Cardiac muscle cell (in vitro differentiated cells and primary cell): ENCODE results near the gene HECW1. TPM values are rescaled to one million over a fixed set of nuclear protein-coding genes. Genes with fewer than 3 reads are reported as not detected.

Experiments used
- DNase-seq, 2 donors: peaks; one replicate each; pipeline versions ENCODE4 v3.0.0 to v3.0.0-alpha.2; 2010 to 2017; ENCODE audit warnings: low read depth in 1 of 2, low spot score in 1 of 2
- H3K27ac ChIP-seq: fragments of 200-600 bp; sonication (generic); 2 replicates; pipeline ENCODE4 v1.5.1; 2016
- H3K27me3 ChIP-seq: fragments of 200-600 bp; sonication (generic); 2 replicates; pipeline ENCODE4 v1.6.0; 2016; ENCODE audit warnings: control low read depth
- H3K36me3 ChIP-seq: fragments of 200-600 bp; sonication (generic); 2 replicates; pipeline ENCODE4 v1.5.1; 2016; ENCODE audit warnings: control low read depth
- H3K4me1 ChIP-seq: fragments of 200-600 bp; sonication (generic); 2 replicates; pipeline ENCODE4 v1.8.1; 2017; ENCODE audit warnings: low read depth, mild to moderate bottlenecking, mixed run types
- H3K4me3 ChIP-seq: fragments of 200-600 bp; sonication (generic); 2 replicates; pipeline ENCODE4 v1.5.1; 2016; ENCODE audit warnings: mild to moderate bottlenecking
- H3K9me3 ChIP-seq: fragments of 200-600 bp; sonication (generic); 2 replicates; pipeline ENCODE4 v1.5.1; 2017; ENCODE audit warnings: low read depth, mild to moderate bottlenecking, control low read depth
- polyA plus RNA-seq: library from polyadenylated mRNA; unstranded; fragments of >200 nt; fragmentation: Nextera tagmentation; extraction: Ambion mirVana; gene quantifications from 2 replicates; pipeline ENCODE4 v1.2.1, GENCODE V29; 2016
- total RNA-seq: library from RNA; depleted of rRNA; stranded (reverse); fragments of >200 nt; gene quantifications from 2 replicates; pipeline ENCODE4 v1.2.3, GENCODE V29; 2016
- TF ChIP-seq, protein P1 (sequence below): IDR thresholded peaks from 2 replicates; pipeline ENCODE4 v1.5.1; 2012; ENCODE audit warnings: low read depth, mild to moderate bottlenecking, low read length

The HECW1 gene
- total and polyA plus RNA-seq, 2 experiments from 2014 or later: 0.06 to 0.13 TPM

- Histone ChIP-seq H3K9me3 (no peaks in the 10 kb centered on the region), H3K4me1 (no peaks in the 10 kb centered on the region)
- DNase-seq: peak; percentile 90 to 91
These were observed 148.8 kb downstream of the HECW1 start for GRCh38 chr7:43260980-43261878.

DNA sequence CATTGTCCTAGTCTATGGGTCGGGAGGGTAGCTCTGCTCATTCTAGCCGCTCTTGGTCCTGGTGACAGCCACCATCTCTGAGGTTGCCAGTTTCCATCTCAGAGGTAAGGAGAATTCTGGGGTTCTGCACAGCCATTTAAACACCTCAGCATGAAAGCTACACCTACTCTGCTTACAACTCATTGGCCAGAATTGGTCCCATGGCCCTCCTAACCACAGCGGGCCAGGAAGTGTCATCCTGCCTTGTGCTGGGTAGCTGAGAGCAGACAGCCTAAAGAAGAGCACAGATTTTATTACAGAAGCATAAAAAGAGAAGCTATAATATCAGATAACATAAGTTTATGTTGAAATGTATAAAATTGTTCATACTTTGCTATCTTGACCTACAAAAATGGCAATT, 152.7 kb downstream of the HECW1 start:
- TF ChIP-seq, protein P1, sequence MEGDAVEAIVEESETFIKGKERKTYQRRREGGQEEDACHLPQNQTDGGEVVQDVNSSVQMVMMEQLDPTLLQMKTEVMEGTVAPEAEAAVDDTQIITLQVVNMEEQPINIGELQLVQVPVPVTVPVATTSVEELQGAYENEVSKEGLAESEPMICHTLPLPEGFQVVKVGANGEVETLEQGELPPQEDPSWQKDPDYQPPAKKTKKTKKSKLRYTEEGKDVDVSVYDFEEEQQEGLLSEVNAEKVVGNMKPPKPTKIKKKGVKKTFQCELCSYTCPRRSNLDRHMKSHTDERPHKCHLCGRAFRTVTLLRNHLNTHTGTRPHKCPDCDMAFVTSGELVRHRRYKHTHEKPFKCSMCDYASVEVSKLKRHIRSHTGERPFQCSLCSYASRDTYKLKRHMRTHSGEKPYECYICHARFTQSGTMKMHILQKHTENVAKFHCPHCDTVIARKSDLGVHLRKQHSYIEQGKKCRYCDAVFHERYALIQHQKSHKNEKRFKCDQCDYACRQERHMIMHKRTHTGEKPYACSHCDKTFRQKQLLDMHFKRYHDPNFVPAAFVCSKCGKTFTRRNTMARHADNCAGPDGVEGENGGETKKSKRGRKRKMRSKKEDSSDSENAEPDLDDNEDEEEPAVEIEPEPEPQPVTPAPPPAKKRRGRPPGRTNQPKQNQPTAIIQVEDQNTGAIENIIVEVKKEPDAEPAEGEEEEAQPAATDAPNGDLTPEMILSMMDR: no peak
- Histone ChIP-seq H3K4me3 (no peak overlapping the region), H3K27me3 (no peaks in the 10 kb centered on the region), H3K4me1 (no peaks in the 10 kb centered on the region), H3K36me3 (no peaks in the 10 kb centered on the region), H3K27ac (no peak overlapping the region), H3K9me3 (no peaks in the 10 kb centered on the region)
- DNase-seq: no peak

More at GRCh38 chr7:43260980-43261878, 148.8 kb downstream of the HECW1 start:
- TF ChIP-seq, protein P1: peak; percentile 98
- H3K27ac ChIP-seq: no peak overlapping the region
- H3K4me3 ChIP-seq: no peak overlapping the region
- no peaks in the 10 kb centered on the region for H3K36me3 ChIP-seq
- no peaks in the 10 kb centered on the region for H3K27me3 ChIP-seq

DNA sequence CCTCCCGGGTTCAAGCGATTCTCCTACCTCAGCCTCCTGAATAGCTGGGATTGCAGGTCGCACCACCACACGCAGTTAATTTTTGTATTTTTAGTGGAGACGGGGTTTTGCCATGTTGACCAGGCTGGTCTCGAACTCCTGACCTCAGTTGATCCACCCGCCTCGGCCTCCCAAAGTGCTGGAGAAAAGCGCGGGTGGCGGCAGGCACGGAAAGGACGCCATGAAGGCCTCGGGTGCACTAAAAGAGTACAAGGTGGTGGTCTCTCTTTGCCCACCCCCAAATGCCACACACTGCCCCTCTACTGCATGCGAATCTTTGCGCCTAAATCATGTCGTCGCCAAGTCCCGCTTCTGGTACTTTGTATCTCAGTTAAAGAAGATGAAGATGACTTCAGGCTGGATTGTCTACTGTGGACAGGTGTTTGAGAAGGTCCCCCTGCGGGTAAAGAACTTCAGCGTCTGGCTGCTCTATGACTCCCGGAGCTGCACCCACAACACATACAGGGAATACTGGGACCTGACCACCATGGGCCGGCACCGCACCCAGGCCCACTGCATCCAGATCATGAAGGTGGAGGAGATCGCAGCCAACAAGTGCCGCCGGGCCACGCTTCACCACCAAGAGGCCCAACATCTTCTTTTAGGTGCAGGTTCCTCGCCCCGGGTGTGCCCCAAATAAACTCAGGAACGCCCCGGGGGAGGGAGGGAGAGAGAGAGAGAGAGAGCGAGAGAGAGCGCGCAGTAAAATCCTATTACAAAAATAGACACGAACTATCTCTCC, 161.7 kb downstream of the HECW1 start:
- H3K27ac ChIP-seq: no peak overlapping the region
- TF ChIP-seq, protein P1: no peak
- no peaks in the 10 kb centered on the region for H3K36me3 ChIP-seq
- H3K27me3 ChIP-seq: no peaks in the 10 kb centered on the region
- H3K4me3 ChIP-seq: no peak overlapping the region
- no peaks in the 10 kb centered on the region for H3K9me3 ChIP-seq
- peaks cover 6% of the 10 kb centered on the region for H3K4me1 ChIP-seq
- no peak for DNase-seq

GRCh38 chr7:43274752-43275151, 162.3 kb downstream of the HECW1 start:
- H3K4me3 ChIP-seq: no peak overlapping the region
- H3K9me3 ChIP-seq: no peaks in the 10 kb centered on the region
- peaks cover 6% of the 10 kb centered on the region for H3K4me1 ChIP-seq
- H3K27me3 ChIP-seq: no peaks in the 10 kb centered on the region
- DNase-seq: no peak
- no peak overlapping the region for H3K27ac ChIP-seq
- TF ChIP-seq, protein P1: no peak
- no peaks in the 10 kb centered on the region for H3K36me3 ChIP-seq

DNA sequence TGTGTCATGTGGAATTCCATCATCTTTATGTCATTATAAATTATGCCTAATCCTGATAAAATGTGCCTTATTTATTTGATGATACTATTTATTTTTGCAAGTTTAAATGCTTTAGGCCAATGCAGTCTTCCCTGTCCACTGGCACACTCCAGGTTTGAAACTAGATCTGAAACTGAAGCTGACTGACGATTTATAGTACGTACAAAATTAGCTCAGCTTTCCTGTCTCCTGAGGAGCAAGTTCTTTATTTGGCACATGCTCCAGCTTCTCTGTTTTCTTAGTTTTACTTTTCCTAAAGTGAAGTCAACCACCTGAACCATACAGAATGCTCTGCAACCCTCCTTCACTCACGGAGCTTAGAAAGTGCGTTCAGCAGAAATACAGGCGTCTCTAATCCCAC, 164.1 kb downstream of the HECW1 start:
- H3K9me3 ChIP-seq: no peaks in the 10 kb centered on the region
- no peaks in the 10 kb centered on the region for H3K36me3 ChIP-seq
- H3K27me3 ChIP-seq: no peaks in the 10 kb centered on the region
- no peak overlapping the region for H3K27ac ChIP-seq
- peaks cover 6% of the 10 kb centered on the region for H3K4me1 ChIP-seq
- no peak for DNase-seq
- H3K4me3 ChIP-seq: no peak overlapping the region
- TF ChIP-seq, protein P1: no peak
